Loucy (cell line): ENCODE data around the gene TMEM59L.

Source experiments
- EZH2phosphoT487 ChIP-seq: fragments of 200-600 bp; IDR thresholded peaks from 2 replicates; pipeline ENCODE4 v1.6.1; 2018; ENCODE audit warnings: antibody characterized with exemption, mild to moderate bottlenecking, moderate library complexity, borderline replicate concordance
- TF ChIP-seq, protein P1 (sequence below): fragments of 200-600 bp; sonication (generic); conservative IDR thresholded peaks from 2 replicates; pipeline ENCODE4 v1.5.1; 2014; ENCODE audit warnings: mild to moderate bottlenecking, antibody characterized with exemption, low read length

DNA sequence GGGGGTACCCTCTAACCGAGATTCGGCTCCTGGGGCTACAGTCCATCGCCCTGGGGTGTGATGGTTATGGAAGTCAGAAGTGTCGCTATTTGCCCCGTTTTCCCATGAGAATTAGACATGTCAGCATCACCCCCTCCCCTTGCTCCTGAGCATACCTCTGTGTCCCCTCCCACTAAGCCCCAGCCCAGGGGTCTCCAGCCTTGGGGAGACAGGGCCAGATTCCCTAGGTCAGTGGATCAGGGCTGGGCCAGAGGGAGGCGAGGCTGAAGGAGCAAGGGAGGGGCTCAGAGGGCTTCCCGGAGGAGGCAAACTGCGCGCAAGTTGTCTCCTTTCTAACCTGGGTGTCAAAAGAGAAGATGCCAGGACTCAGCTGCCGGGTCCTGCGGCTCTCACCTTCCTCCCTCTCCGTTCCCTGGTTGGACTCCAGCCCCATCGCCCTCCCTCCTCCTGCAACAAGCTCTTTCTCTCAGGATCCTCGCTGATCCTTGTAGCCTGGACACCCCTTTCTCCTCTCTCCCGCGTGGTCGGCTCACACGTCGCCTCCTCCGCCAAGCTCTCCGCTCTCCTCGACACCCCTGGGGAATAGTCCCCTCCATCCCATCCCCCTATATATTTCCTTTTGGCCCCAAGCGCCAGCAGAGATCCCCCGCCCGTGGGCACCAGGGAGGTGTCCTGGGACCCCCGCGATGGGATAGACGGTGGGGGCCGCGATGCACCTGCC lies 459 bp upstream of the TMEM59L start:
- TF ChIP-seq, protein P1, sequence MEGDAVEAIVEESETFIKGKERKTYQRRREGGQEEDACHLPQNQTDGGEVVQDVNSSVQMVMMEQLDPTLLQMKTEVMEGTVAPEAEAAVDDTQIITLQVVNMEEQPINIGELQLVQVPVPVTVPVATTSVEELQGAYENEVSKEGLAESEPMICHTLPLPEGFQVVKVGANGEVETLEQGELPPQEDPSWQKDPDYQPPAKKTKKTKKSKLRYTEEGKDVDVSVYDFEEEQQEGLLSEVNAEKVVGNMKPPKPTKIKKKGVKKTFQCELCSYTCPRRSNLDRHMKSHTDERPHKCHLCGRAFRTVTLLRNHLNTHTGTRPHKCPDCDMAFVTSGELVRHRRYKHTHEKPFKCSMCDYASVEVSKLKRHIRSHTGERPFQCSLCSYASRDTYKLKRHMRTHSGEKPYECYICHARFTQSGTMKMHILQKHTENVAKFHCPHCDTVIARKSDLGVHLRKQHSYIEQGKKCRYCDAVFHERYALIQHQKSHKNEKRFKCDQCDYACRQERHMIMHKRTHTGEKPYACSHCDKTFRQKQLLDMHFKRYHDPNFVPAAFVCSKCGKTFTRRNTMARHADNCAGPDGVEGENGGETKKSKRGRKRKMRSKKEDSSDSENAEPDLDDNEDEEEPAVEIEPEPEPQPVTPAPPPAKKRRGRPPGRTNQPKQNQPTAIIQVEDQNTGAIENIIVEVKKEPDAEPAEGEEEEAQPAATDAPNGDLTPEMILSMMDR = no peak
- TF ChIP-seq EZH2phosphoT487 = no peak
